ENCODE data around the gene DZIP1. TPM values are rescaled to one million over a fixed set of nuclear protein-coding genes. Genes with fewer than 3 reads are reported as not detected.

Gene DZIP1
- total and polyA plus RNA-seq, 10 of the 15 experiments (the other 5 are each of a cell fraction or from before 2014, with no cell fraction given): 0.01 to 1.9 (median 0.55) TPM

- no peak overlapping the region for H3K9ac ChIP-seq (ENCODE audit: control insufficient read depth, insufficient read depth, low read length)
- WGBS (ENCODE audit: insufficient coverage, insufficient replicate concordance, low lambda C conversion rate, missing lambda C conversion rate): 6% methylated on average over 5 of the region's 5 CpGs
- no peaks in the 10 kb centered on the region for H4K20me1 ChIP-seq (ENCODE audit: control insufficient read depth, insufficient read depth)
- ChIA-PET POLR2A (interaction anchor here (0.6 to 1.7 kb wide), 3 partner anchors 55 to 210 kb away, joined by 4 to 6 read pairs (median 5); no protein-coding TSS in a partner anchor), RAD21 (ENCODE audit: unreplicated experiment) (interaction anchor here (0.6 to 5.8 kb wide), 9 partner anchors 37 to 1194 kb away, joined by 3 to 101 read pairs (median 3); no protein-coding TSS in a partner anchor), SMC1A (ENCODE audit: uncharacterized antibody, unreplicated experiment) (interaction anchor here (0.6 to 7.6 kb wide), 13 partner anchors 25 to 396 kb away, joined by 3 to 139 read pairs (median 4); no protein-coding TSS in a partner anchor), CTCF (interaction anchor here (0.6 to 7.7 kb wide), 55 partner anchors 8 to 1824 kb away, joined by 3 to 192 read pairs (median 4); partner anchors contain the start of gene DNAJC3)
- no peaks in the 10 kb centered on the region for H3K36me3 ChIP-seq (ENCODE audit: control insufficient read depth in 2 of 2, insufficient read depth in 2 of 2, low read length in 1 of 2)
- no peak overlapping the region for H3K4me2 ChIP-seq (ENCODE audit: control insufficient read depth, insufficient read depth)
- ATAC-seq (peak; percentile 77), DNase-seq (ENCODE audit: low read depth, low spot score) (no peak), FAIRE-seq (no peak)
- peak overlapping the region; percentile 52; the same call in 1 of the 2 replicates for H2AFZ ChIP-seq (ENCODE audit: control insufficient read depth, low read depth, low read length)
- no peak for TF ChIP-seq TCF3 (IDR thresholded peaks at IDR 0.05; ENCODE audit: borderline replicate concordance, insufficient read depth, low read depth, low read length)
- peak; percentile 75; the same call in 1 of the 2 replicates for TF ChIP-seq SMC3 (IDR thresholded peaks at IDR 0.05; ENCODE audit: borderline replicate concordance, low read length)
- TF ChIP-seq CTCF (IDR thresholded peaks at IDR 0.05 in 2 of 3, conservative IDR thresholded peaks at IDR 0.05 in 1 of 3; ENCODE audit: control insufficient read depth in 2 of 3, extremely low read depth in 1 of 3, insufficient read depth in 1 of 3, low read depth in 3 of 3, low read length in 3 of 3): peak; percentile 66 to 79 (median 68)
- peak; percentile 90 for TF ChIP-seq RAD21 (IDR thresholded peaks at IDR 0.05; ENCODE audit: insufficient read depth, low read depth, low read length)
- TF ChIP-seq EZH2 (IDR thresholded peaks at IDR 0.05; ENCODE audit: borderline replicate concordance, control insufficient read depth, low read depth, low read length): no peak
- in situ Hi-C loops (cut with MboI) (loop anchor here (5.0 to 25.0 kb wide), 2 partner anchors 213 to 358 kb away; no protein-coding TSS in a partner anchor), intact Hi-C loops (cut with micrococcal nuclease; ENCODE audit: unreplicated experiment) (loop anchor here (1.0 to 2.0 kb wide), 3 partner anchors 37 to 355 kb away; no protein-coding TSS in a partner anchor)
- H3K4me3 ChIP-seq: no peak overlapping the region
- BruUV-seq (replicated peaks): no TSS peak
- H3K27me3 ChIP-seq (replicated peaks in 1 of 2; ENCODE audit: control insufficient read depth in 2 of 2, insufficient read depth in 2 of 2, low read length in 1 of 2): no peaks in the 10 kb centered on the region
- no peak overlapping the region for H3K27ac ChIP-seq (ENCODE audit: control insufficient read depth, insufficient read depth)
- no peaks in the 10 kb centered on the region for H3K9me3 ChIP-seq (replicated peaks; ENCODE audit: control insufficient read depth, insufficient read depth, low read length)
- H3K4me1 ChIP-seq (ENCODE audit: control insufficient read depth, insufficient read depth, low read length): no peaks in the 10 kb centered on the region
- no peaks in the 10 kb centered on the region for H3K79me2 ChIP-seq (ENCODE audit: control insufficient read depth, insufficient read depth, low read length)
Measured at GRCh38 chr13:95624020-95624419, 20.5 kb downstream of the DZIP1 start.
